ENCODE measurements around the gene KLHL11. TPM values are rescaled to one million over a fixed set of nuclear protein-coding genes. Genes with fewer than 3 reads are reported as not detected.

Gene KLHL11
- total and polyA plus RNA-seq, 4 donors: 0.68 to 12.6 (median 7.1) TPM

GRCh38 chr17:41814195-41814594 lies 51.0 kb downstream of the KLHL11 start:
- no peaks in the 10 kb centered on the region for H3K36me3 ChIP-seq (ENCODE audit: control insufficient read depth in 4 of 4, insufficient read depth in 3 of 4, low read depth in 1 of 4, low read length in 3 of 4)
- TF ChIP-seq FOXA2 (IDR thresholded peaks at IDR 0.05): no peak
- TF ChIP-seq EGR1 (IDR thresholded peaks at IDR 0.05; ENCODE audit: low read depth in 2 of 2): no peak
- TF ChIP-seq SP1 (IDR thresholded peaks at IDR 0.05): no peak
- TF ChIP-seq FOXA1 (IDR thresholded peaks at IDR 0.05): no peak
- TF ChIP-seq MAX (IDR thresholded peaks at IDR 0.05): no peak
- no peak for TF ChIP-seq HNF4A (conservative IDR thresholded peaks at IDR 0.05)
- no peak overlapping the region for H3K27ac ChIP-seq (ENCODE audit: low read depth in 1 of 2, low read length in 2 of 2)
- no peak overlapping the region for H3K4me3 ChIP-seq (ENCODE audit: low read depth in 1 of 3, low read length in 3 of 3)
- no peak overlapping the region for H3K9ac ChIP-seq (ENCODE audit: low read depth in 1 of 2, low read length in 2 of 2)
- DNase-seq (ENCODE audit: low spot score): no peak
- no peaks in the 10 kb centered on the region for H3K9me3 ChIP-seq (ENCODE audit: control insufficient read depth in 4 of 4, low read length in 3 of 4)
- 67% methylated on average over 1 of the region's 1 CpG for whole genome bisulfite sequencing
- H3K4me1 ChIP-seq (ENCODE audit: control insufficient read depth in 4 of 4, insufficient read depth in 4 of 4, low read length in 3 of 4): peaks cover 5 to 18% (median 10%) of the 10 kb centered on the region in 4 donors
- no peaks in the 10 kb centered on the region for H3K27me3 ChIP-seq (ENCODE audit: control insufficient read depth in 4 of 4, insufficient read depth in 4 of 4, low read length in 3 of 4)

- no peak overlapping the region for H3K4me3 ChIP-seq (ENCODE audit: low read depth in 1 of 3, low read length in 3 of 3)
- no peak overlapping the region for H3K9ac ChIP-seq (ENCODE audit: low read depth in 1 of 2, low read length in 2 of 2)
- TF ChIP-seq FOXA2 (IDR thresholded peaks at IDR 0.05) (no peak), YY1 (IDR thresholded peaks at IDR 0.05) (no peak), HNF4A (conservative IDR thresholded peaks at IDR 0.05) (no peak), RXRA (IDR thresholded peaks at IDR 0.05) (no peak), NR2F2 (IDR thresholded peaks at IDR 0.05) (no peak), FOXA1 (IDR thresholded peaks at IDR 0.05) (no peak), EGR1 (IDR thresholded peaks at IDR 0.05; ENCODE audit: low read depth in 2 of 2) (no peak), ATF3 (IDR thresholded peaks at IDR 0.05) (no peak), REST (IDR thresholded peaks at IDR 0.05) (no peak), GABPA (IDR thresholded peaks at IDR 0.05 in 1 of 2, conservative IDR thresholded peaks at IDR 0.05 in 1 of 2) (no peak), TAF1 (conservative IDR thresholded peaks at IDR 0.05) (no peak), JUND (IDR thresholded peaks at IDR 0.05) (no peak), MAX (IDR thresholded peaks at IDR 0.05) (no peak), ZBTB33 (IDR thresholded peaks at IDR 0.05) (no peak), RAD21 (IDR thresholded peaks at IDR 0.05) (no peak), CTCF (IDR thresholded peaks at IDR 0.05; ENCODE audit: low read depth, low read length, missing input control) (no peak)
- H3K9me3 ChIP-seq (ENCODE audit: control insufficient read depth in 4 of 4, low read length in 3 of 4): no peaks in the 10 kb centered on the region
- H3K36me3 ChIP-seq (ENCODE audit: control insufficient read depth in 4 of 4, insufficient read depth in 3 of 4, low read depth in 1 of 4, low read length in 3 of 4): no peaks in the 10 kb centered on the region
- 88% methylated on average over 9 of the region's 9 CpGs for WGBS
- no peak for DNase-seq (ENCODE audit: low spot score)
- peaks cover 5 to 18% (median 10%) of the 10 kb centered on the region in 4 donors for H3K4me1 ChIP-seq (ENCODE audit: control insufficient read depth in 4 of 4, insufficient read depth in 4 of 4, low read length in 3 of 4)
- no peaks in the 10 kb centered on the region for H3K27me3 ChIP-seq (ENCODE audit: control insufficient read depth in 4 of 4, insufficient read depth in 4 of 4, low read length in 3 of 4)
- H3K27ac ChIP-seq (ENCODE audit: low read depth in 1 of 2, low read length in 2 of 2): no peak overlapping the region
Measured at GRCh38 chr17:41813699-41814124, 51.5 kb downstream of the KLHL11 start.

Data from liver (tissue), 9 donors.